ENCODE data around the gene WDR90. TPM values are rescaled to one million over a fixed set of nuclear protein-coding genes. Genes with fewer than 3 reads are reported as not detected.

The WDR90 gene
- total and polyA plus RNA-seq, 2 donors from 2014 or later = 10.6 to 51.6 TPM

DNA sequence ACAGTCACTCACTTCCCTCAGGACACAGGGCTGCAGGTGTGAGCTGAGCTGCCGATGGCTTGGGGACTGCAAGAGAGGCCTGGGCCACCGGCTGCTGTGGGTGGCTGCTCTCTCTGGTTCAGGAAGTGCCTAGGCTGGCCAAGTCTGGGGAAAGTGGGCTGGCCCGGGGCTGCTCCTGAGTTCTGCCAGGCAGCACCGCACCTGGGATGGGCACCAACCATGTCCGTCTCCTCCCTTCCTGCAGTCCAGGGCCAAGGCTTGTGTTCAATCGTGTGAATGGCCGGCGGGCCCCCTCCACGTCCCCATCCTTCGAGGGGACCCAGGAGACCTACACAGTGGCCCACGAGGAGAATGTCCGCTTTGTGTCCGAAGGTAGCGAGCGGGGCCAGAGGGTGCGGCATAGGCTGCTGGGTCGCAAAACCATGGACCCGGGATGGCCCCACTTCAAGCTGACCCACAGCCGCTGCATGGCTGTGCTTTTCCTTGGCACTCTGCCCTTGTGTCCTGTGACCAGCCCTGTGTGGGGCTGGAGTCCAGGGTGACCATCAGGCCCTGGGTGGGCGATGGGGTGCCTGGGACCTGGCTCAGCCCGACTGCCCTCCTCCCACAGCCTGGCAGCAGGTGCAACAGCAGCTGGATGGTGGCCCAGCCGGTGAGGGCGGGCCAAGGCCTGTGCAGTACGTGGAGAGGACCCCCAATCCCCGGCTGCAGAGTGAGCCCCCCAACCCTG lies 1.8 kb upstream of the WDR90 start:
- no peak for DNase-seq
- FAIRE-seq = no peak
- Histone ChIP-seq H3K36me3 (ENCODE audit: control insufficient read depth in 2 of 3, insufficient read depth in 3 of 3, low read length in 3 of 3) (no peaks in the 10 kb centered on the region), H3K27ac (ENCODE audit: low read depth in 2 of 2, low read length in 2 of 2) (peak overlapping the region; percentile 65 to 78), H3K4me3 (ENCODE audit: low read length in 3 of 3) (peak overlapping the region in 1 of 3 donors; percentile 35), H3K9ac (ENCODE audit: low read length in 3 of 3) (peak overlapping the region in 1 of 3 donors; percentile 58), H3K9me3 (ENCODE audit: control insufficient read depth in 2 of 3, insufficient read depth in 1 of 3, low read length in 3 of 3) (no peaks in the 10 kb centered on the region), H3K4me1 (ENCODE audit: control insufficient read depth in 2 of 3, insufficient read depth in 2 of 3, low read depth in 1 of 3, low read length in 3 of 3) (peaks cover 0 to 40% (median 12%) of the 10 kb centered on the region in 3 donors), H3K27me3 (ENCODE audit: control insufficient read depth, insufficient read depth, low read length) (no peaks in the 10 kb centered on the region)
- TF ChIP-seq, protein P1, sequence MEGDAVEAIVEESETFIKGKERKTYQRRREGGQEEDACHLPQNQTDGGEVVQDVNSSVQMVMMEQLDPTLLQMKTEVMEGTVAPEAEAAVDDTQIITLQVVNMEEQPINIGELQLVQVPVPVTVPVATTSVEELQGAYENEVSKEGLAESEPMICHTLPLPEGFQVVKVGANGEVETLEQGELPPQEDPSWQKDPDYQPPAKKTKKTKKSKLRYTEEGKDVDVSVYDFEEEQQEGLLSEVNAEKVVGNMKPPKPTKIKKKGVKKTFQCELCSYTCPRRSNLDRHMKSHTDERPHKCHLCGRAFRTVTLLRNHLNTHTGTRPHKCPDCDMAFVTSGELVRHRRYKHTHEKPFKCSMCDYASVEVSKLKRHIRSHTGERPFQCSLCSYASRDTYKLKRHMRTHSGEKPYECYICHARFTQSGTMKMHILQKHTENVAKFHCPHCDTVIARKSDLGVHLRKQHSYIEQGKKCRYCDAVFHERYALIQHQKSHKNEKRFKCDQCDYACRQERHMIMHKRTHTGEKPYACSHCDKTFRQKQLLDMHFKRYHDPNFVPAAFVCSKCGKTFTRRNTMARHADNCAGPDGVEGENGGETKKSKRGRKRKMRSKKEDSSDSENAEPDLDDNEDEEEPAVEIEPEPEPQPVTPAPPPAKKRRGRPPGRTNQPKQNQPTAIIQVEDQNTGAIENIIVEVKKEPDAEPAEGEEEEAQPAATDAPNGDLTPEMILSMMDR (IDR thresholded peaks at IDR 0.05; ENCODE audit: borderline replicate concordance, extremely low read depth, insufficient read depth) = no peak
- intact Hi-C loops (cut with DNase I) = no loop called here

DNA sequence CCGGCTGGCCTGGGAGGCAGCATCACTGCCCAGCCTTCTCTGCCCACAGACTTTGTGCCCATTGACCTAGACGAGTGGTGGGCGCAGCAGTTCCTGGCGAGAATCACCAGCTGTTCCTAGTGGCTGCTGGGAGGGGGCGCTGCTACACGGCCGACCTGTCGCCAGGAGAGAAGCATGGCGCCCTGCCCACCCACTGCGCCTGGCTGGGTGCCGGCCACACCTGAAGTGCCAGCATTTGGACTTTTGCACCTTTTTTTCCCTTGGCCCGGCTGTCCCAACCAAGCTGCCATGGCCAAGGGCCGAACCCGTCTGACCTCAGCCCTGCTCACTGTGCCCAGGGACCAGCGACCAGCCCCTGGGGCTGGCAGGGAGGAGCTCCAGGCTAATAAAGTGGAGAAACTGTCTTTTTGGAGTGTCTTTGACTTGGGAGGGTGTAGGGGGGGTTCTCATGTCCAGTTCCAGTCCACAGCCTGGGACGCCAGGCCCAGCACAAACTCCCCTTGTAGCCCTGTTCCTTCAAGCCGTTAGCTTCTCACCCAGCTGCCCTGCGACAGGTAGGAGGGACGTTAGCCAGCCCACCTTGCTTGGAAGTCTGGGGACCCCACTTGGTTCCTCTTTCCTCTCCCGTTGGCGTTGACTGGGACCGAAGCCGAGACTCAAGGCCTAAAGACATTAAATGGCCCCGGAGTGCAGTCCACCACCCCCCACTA lies 939 bp upstream of the WDR90 start:
- DNase-seq = no peak
- no peak for FAIRE-seq
- peaks cover 0 to 37% (median 12%) of the 10 kb centered on the region in 3 donors for H3K4me1 ChIP-seq (ENCODE audit: control insufficient read depth in 2 of 3, insufficient read depth in 2 of 3, low read depth in 1 of 3, low read length in 3 of 3)

GRCh38 chr16:649631-650030 lies 466 bp downstream of the WDR90 start:
- Histone ChIP-seq H3K4me3 (ENCODE audit: low read length in 3 of 3) (peak overlapping the region in 2 of 3 donors; percentile 29 to 56), H3K27me3 (ENCODE audit: control insufficient read depth, insufficient read depth, low read length) (no peaks in the 10 kb centered on the region), H3K9ac (ENCODE audit: low read length in 3 of 3) (peak overlapping the region in 1 of 3 donors; percentile 46), H3K4me1 (ENCODE audit: control insufficient read depth in 2 of 3, insufficient read depth in 2 of 3, low read depth in 1 of 3, low read length in 3 of 3) (peaks cover 0 to 34% (median 12%) of the 10 kb centered on the region in 3 donors), H3K27ac (ENCODE audit: low read depth in 2 of 2, low read length in 2 of 2) (no peak overlapping the region), H3K9me3 (ENCODE audit: control insufficient read depth in 2 of 3, insufficient read depth in 1 of 3, low read length in 3 of 3) (no peaks in the 10 kb centered on the region), H3K36me3 (ENCODE audit: control insufficient read depth in 2 of 3, insufficient read depth in 3 of 3, low read length in 3 of 3) (no peaks in the 10 kb centered on the region)
- FAIRE-seq (no peak), DNase-seq (no peak)
- intact Hi-C loops (cut with DNase I) = no loop called here
- TF ChIP-seq, protein P1 (IDR thresholded peaks at IDR 0.05; ENCODE audit: borderline replicate concordance, extremely low read depth, insufficient read depth) = no peak

More for the DNA sequence above, 939 bp upstream of the WDR90 start:
- TF ChIP-seq, protein P1 (IDR thresholded peaks at IDR 0.05; ENCODE audit: borderline replicate concordance, extremely low read depth, insufficient read depth) = no peak
- no peaks in the 10 kb centered on the region for H3K36me3 ChIP-seq (ENCODE audit: control insufficient read depth in 2 of 3, insufficient read depth in 3 of 3, low read length in 3 of 3)
- H3K9me3 ChIP-seq (ENCODE audit: control insufficient read depth in 2 of 3, insufficient read depth in 1 of 3, low read length in 3 of 3) = no peaks in the 10 kb centered on the region
- peak overlapping the region; percentile 42 to 56 (median 55) for H3K4me3 ChIP-seq (ENCODE audit: low read length in 3 of 3)
- no peaks in the 10 kb centered on the region for H3K27me3 ChIP-seq (ENCODE audit: control insufficient read depth, insufficient read depth, low read length)
- H3K27ac ChIP-seq (ENCODE audit: low read depth in 2 of 2, low read length in 2 of 2) = peak overlapping the region; percentile 68 to 78
- peak overlapping the region in 2 of 3 donors; percentile 52 to 54 for H3K9ac ChIP-seq (ENCODE audit: low read length in 3 of 3)
- intact Hi-C loops (cut with DNase I) = no loop called here

Data from kidney (tissue), 14 donors.